Activated T-helper 2 cell treated with anti-CD3 and anti-CD28 coated beads, Interferon-gamma antibody, Interleukin-2, Interleukin-4, amounts not matched to agents 10 μg/mL and 5 μg/mL and 100 μg/mL, durations not matched to agents 14 hours and 24 hours and 36 hours (primary cell): ENCODE data around the gene PLEKHA7. TPM values are rescaled to one million over a fixed set of nuclear protein-coding genes. Genes with fewer than 3 reads are reported as not detected.

ENCODE experiments used
- DNase-seq: peaks from one replicate; pipeline ENCODE4 v3.0.0; 2021; ENCODE audit warnings: low spot score
- H3K27ac Mint-ChIP-seq: one replicate; pipeline ENCODE4 v1.8.0; 2021; ENCODE audit warnings: mixed read lengths
- H3K27me3 Mint-ChIP-seq: one replicate; pipeline ENCODE4 v1.8.0; 2021; ENCODE audit warnings: low read depth, mixed read lengths
- H3K36me3 Mint-ChIP-seq: one replicate; pipeline ENCODE4 v1.8.0; 2021; ENCODE audit warnings: low read depth, mixed read lengths
- H3K4me1 Mint-ChIP-seq: one replicate; pipeline ENCODE4 v1.8.0; 2021; ENCODE audit warnings: low read depth, mixed read lengths
- H3K4me3 Mint-ChIP-seq: one replicate; pipeline ENCODE4 v1.8.0; 2021; ENCODE audit warnings: low read depth, mild to moderate bottlenecking, moderate library complexity, mixed read lengths
- H3K9me3 Mint-ChIP-seq: one replicate; pipeline ENCODE4 v1.8.0; 2021; ENCODE audit warnings: mixed read lengths
- intact Hi-C: fragments of 100-400 bp; cut with micrococcal nuclease; formaldehyde crosslinking; loops from one replicate; pipeline ENCODE4 v1.15.1; 2023
- total RNA-seq: library from RNA; stranded (reverse); gene quantifications from 2 replicates; pipeline ENCODE4 v1.2.3, GENCODE V29; 2022

The PLEKHA7 gene
- total RNA-seq, 1 donor from 2014 or later: 51.3 TPM

- intact Hi-C loops: no loop called here
These were observed 72.3 kb downstream of the PLEKHA7 start for GRCh38 chr11:16941935-16942334.

GRCh38 chr11:16938061-16938460, 76.2 kb downstream of the PLEKHA7 start:
- intact Hi-C loops: loop anchor here (5.0 kb wide), 1 partner anchor 151 kb away; no protein-coding TSS in a partner anchor
- peaks cover 11% of the 10 kb centered on the region for H3K27me3 Mint-ChIP-seq
- no peak for DNase-seq
- no peaks in the 10 kb centered on the region for H3K4me1 Mint-ChIP-seq
- H3K27ac Mint-ChIP-seq: no peak overlapping the region
- no peaks in the 10 kb centered on the region for H3K9me3 Mint-ChIP-seq
- H3K36me3 Mint-ChIP-seq: no peaks in the 10 kb centered on the region
- no peak overlapping the region for H3K4me3 Mint-ChIP-seq

More at GRCh38 chr11:16941935-16942334, 72.3 kb downstream of the PLEKHA7 start:
- Mint-ChIP-seq H3K4me3 (no peak overlapping the region), H3K4me1 (peaks cover 2% of the 10 kb centered on the region), H3K27ac (no peak overlapping the region), H3K36me3 (no peaks in the 10 kb centered on the region), H3K27me3 (peaks cover 5% of the 10 kb centered on the region), H3K9me3 (no peaks in the 10 kb centered on the region)
- no peak for DNase-seq

- Mint-ChIP-seq H3K27ac (no peak overlapping the region), H3K9me3 (no peaks in the 10 kb centered on the region), H3K4me3 (no peak overlapping the region), H3K36me3 (no peaks in the 10 kb centered on the region), H3K4me1 (no peaks in the 10 kb centered on the region), H3K27me3 (peaks cover 11% of the 10 kb centered on the region)
- DNase-seq: no peak
- intact Hi-C loops: loop anchor here (1.0 to 5.0 kb wide), 2 partner anchors 116 to 149 kb away; no protein-coding TSS in a partner anchor
These were observed 77.6 kb downstream of the PLEKHA7 start for GRCh38 chr11:16936643-16937042.

GRCh38 chr11:16935518-16936302, 78.5 kb downstream of the PLEKHA7 start:
- DNase-seq: no peak
- no peaks in the 10 kb centered on the region for H3K9me3 Mint-ChIP-seq
- intact Hi-C loops: loop anchor here (1.0 to 5.0 kb wide), 2 partner anchors 115 to 148 kb away; no protein-coding TSS in a partner anchor

GRCh38 chr11:16933756-16934603, 80.2 kb downstream of the PLEKHA7 start:
- Mint-ChIP-seq H3K9me3 (no peaks in the 10 kb centered on the region), H3K4me1 (no peaks in the 10 kb centered on the region), H3K36me3 (no peaks in the 10 kb centered on the region), H3K27me3 (peaks cover 14% of the 10 kb centered on the region), H3K27ac (no peak overlapping the region), H3K4me3 (no peak overlapping the region)
- DNase-seq: no peak
- intact Hi-C loops: no loop called here

More at GRCh38 chr11:16935518-16936302, 78.5 kb downstream of the PLEKHA7 start:
- Mint-ChIP-seq H3K36me3 (no peaks in the 10 kb centered on the region), H3K4me1 (no peaks in the 10 kb centered on the region), H3K27me3 (peaks cover 11% of the 10 kb centered on the region), H3K27ac (no peak overlapping the region), H3K4me3 (no peak overlapping the region)

GRCh38 chr11:16933291-16933690, 80.9 kb downstream of the PLEKHA7 start:
- Mint-ChIP-seq H3K27ac (no peak overlapping the region), H3K27me3 (peaks cover 14% of the 10 kb centered on the region), H3K36me3 (no peaks in the 10 kb centered on the region), H3K9me3 (no peaks in the 10 kb centered on the region), H3K4me1 (no peaks in the 10 kb centered on the region), H3K4me3 (no peak overlapping the region)
- no peak for DNase-seq
- intact Hi-C loops: no loop called here

GRCh38 chr11:16928044-16928443, 86.2 kb downstream of the PLEKHA7 start:
- H3K4me3 Mint-ChIP-seq: no peak overlapping the region
- no peaks in the 10 kb centered on the region for H3K9me3 Mint-ChIP-seq
- intact Hi-C loops: no loop called here
- H3K27me3 Mint-ChIP-seq: peaks cover 41% of the 10 kb centered on the region
- no peak overlapping the region for H3K27ac Mint-ChIP-seq
- peaks cover 6% of the 10 kb centered on the region for H3K36me3 Mint-ChIP-seq
- no peak for DNase-seq
- H3K4me1 Mint-ChIP-seq: peaks cover 17% of the 10 kb centered on the region

GRCh38 chr11:16926883-16927626, 87.2 kb downstream of the PLEKHA7 start:
- DNase-seq: no peak
- H3K9me3 Mint-ChIP-seq: no peaks in the 10 kb centered on the region
- peaks cover 17% of the 10 kb centered on the region for H3K4me1 Mint-ChIP-seq
- intact Hi-C loops: no loop called here
- H3K4me3 Mint-ChIP-seq: no peak overlapping the region
- peaks cover 41% of the 10 kb centered on the region for H3K27me3 Mint-ChIP-seq
- H3K27ac Mint-ChIP-seq: no peak overlapping the region
- H3K36me3 Mint-ChIP-seq: peaks cover 8% of the 10 kb centered on the region

- peaks cover 8% of the 10 kb centered on the region for H3K36me3 Mint-ChIP-seq
- intact Hi-C loops: no loop called here
- H3K27ac Mint-ChIP-seq: peak overlapping the region; percentile 85
- peak overlapping the region; percentile 94 for H3K4me3 Mint-ChIP-seq
- no peaks in the 10 kb centered on the region for H3K9me3 Mint-ChIP-seq
- DNase-seq: no peak
- H3K27me3 Mint-ChIP-seq: peaks cover 41% of the 10 kb centered on the region
- H3K4me1 Mint-ChIP-seq: peaks cover 17% of the 10 kb centered on the region
These were observed 88.6 kb downstream of the PLEKHA7 start for GRCh38 chr11:16925561-16926065.

GRCh38 chr11:16924826-16925560, 89.2 kb downstream of the PLEKHA7 start:
- Mint-ChIP-seq H3K4me1 (peaks cover 17% of the 10 kb centered on the region), H3K27me3 (peaks cover 46% of the 10 kb centered on the region), H3K9me3 (no peaks in the 10 kb centered on the region), H3K4me3 (peak overlapping the region; percentile 77), H3K36me3 (peaks cover 8% of the 10 kb centered on the region), H3K27ac (no peak overlapping the region)
- DNase-seq: no peak
- intact Hi-C loops: loop anchor here (1.0 kb wide), 1 partner anchor 23 kb away; no protein-coding TSS in a partner anchor

- peak overlapping the region; percentile 77 for H3K4me3 Mint-ChIP-seq
- H3K27me3 Mint-ChIP-seq: peaks cover 49% of the 10 kb centered on the region
- intact Hi-C loops: loop anchor here (1.0 kb wide), 1 partner anchor 22 kb away; no protein-coding TSS in a partner anchor
These were observed 89.8 kb downstream of the PLEKHA7 start for GRCh38 chr11:16924462-16924825.

More at GRCh38 chr11:16924462-16924825, 89.8 kb downstream of the PLEKHA7 start:
- no peaks in the 10 kb centered on the region for H3K9me3 Mint-ChIP-seq
- peaks cover 17% of the 10 kb centered on the region for H3K4me1 Mint-ChIP-seq
- H3K36me3 Mint-ChIP-seq: peaks cover 8% of the 10 kb centered on the region
- no peak overlapping the region for H3K27ac Mint-ChIP-seq
- DNase-seq: no peak
